Measurements from ENCODE around the gene SCP2.

DNA sequence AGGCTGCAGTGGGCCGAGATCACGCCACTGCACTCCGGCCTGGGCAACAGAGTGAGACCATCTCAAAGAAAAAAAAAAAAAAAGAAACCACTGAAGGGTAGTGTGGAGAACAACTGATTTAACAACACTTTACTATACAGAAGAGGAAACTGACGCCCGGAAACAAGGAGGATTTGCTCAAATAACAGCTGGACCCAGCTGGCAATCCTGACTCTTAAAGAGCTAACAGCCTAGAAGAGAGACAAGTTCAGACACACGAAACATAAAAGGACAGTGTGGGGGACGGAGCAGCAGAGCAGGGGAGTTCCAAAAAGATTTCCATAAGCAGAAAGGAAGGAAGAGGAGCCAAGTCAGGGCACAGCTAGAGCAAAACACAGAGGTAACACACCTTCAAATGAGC lies 9.9 kb upstream of the SCP2 start:
- TF ChIP-seq, protein P1, sequence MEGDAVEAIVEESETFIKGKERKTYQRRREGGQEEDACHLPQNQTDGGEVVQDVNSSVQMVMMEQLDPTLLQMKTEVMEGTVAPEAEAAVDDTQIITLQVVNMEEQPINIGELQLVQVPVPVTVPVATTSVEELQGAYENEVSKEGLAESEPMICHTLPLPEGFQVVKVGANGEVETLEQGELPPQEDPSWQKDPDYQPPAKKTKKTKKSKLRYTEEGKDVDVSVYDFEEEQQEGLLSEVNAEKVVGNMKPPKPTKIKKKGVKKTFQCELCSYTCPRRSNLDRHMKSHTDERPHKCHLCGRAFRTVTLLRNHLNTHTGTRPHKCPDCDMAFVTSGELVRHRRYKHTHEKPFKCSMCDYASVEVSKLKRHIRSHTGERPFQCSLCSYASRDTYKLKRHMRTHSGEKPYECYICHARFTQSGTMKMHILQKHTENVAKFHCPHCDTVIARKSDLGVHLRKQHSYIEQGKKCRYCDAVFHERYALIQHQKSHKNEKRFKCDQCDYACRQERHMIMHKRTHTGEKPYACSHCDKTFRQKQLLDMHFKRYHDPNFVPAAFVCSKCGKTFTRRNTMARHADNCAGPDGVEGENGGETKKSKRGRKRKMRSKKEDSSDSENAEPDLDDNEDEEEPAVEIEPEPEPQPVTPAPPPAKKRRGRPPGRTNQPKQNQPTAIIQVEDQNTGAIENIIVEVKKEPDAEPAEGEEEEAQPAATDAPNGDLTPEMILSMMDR (IDR thresholded peaks at IDR 0.05; ENCODE audit: low read length), result no peak
- TF ChIP-seq EZH2 (IDR thresholded peaks at IDR 0.05; ENCODE audit: borderline replicate concordance, low read length), result no peak
